Measurements from ENCODE around the gene ADCY4. TPM values are rescaled to one million over a fixed set of nuclear protein-coding genes. Genes with fewer than 3 reads are reported as not detected.

ADCY4 gene
- total RNA-seq, 1 donor from 2014 or later = 115 TPM

DNA sequence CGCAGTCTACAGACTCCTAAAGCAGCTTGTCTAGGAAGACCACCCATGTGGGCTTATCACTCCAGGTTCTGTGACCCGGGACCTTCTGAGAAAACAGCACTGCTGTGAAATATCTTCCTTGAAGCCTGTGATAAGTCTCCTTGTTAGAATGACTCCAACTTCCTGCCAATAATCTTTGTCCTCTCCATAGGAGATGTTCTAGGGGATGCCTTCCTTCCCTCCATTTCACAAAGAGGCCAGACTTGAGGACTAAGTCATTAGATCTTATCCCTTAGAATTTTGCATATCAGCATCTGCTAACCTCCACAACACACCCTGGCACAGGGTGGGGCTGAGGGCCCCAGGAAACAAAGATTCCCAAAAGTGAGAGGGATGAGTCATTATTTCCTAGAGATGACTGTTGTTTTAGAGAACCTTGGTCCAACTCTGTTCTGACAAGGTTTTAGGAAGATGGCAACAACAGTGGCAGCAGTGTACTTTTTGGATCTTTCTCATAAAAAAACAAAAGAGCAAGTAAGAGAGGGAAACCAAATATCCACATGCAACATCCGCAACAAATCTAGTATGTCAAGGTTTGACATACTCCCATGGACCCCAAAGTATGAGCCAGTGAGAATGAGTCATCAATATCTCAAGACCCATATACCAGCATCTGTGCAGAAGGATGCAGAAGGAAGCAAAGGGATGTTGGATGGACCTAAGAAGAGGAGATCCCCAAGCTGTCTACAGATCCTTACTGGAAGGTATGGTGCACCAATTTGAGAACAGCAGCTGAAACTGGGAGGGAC is 17.5 kb downstream of the ADCY4 start:
- no peak for DNase-seq (ENCODE audit: extremely low read depth, low read depth, low spot score)

GRCh38 chr14:24316597-24316950 is 18.3 kb downstream of the ADCY4 start:
- DNase-seq (ENCODE audit: extremely low read depth, low read depth, low spot score) = no peak

- DNase-seq (ENCODE audit: extremely low read depth, low read depth, low spot score) = no peak
Observed at GRCh38 chr14:24315807-24316596, 18.9 kb downstream of the ADCY4 start.

DNA sequence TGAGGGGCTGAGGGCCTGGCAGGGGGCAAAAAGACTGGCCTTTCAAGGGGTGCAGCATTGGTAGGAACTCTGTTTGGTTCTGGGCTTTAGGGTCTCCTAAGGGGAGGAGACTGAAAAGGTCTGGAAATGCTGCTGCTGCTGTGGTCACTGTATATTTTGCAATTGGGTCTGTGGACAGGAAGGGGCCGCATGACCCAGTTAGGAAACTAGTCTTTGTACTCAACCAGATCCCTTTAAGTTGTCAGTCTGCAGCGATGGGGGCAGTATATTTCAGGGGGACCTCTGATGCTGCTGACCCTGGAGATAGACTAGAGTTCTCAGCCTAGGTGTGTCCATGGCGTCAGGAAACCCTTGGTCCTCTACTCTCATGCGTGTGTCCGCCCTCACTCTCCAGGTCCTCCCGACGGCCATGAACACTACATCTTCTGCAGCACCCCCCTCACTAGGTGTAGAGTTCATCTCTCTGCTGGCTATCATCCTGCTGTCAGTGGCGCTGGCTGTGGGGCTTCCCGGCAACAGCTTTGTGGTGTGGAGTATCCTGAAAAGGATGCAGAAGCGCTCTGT is 19.5 kb downstream of the ADCY4 start:
- DNase-seq (ENCODE audit: extremely low read depth, low read depth, low spot score) = no peak

GRCh38 chr14:24314377-24315193 is 20.3 kb downstream of the ADCY4 start:
- no peak for DNase-seq (ENCODE audit: extremely low read depth, low read depth, low spot score)

- no peak for DNase-seq (ENCODE audit: extremely low read depth, low read depth, low spot score)
Observed at GRCh38 chr14:24313913-24314312, 21.0 kb downstream of the ADCY4 start.

GRCh38 chr14:24312736-24313507 is 21.9 kb downstream of the ADCY4 start:
- DNase-seq (ENCODE audit: extremely low read depth, low read depth, low spot score) = no peak

GRCh38 chr14:24311837-24312615 is 22.8 kb downstream of the ADCY4 start:
- DNase-seq (ENCODE audit: extremely low read depth, low read depth, low spot score) = no peak

DNA sequence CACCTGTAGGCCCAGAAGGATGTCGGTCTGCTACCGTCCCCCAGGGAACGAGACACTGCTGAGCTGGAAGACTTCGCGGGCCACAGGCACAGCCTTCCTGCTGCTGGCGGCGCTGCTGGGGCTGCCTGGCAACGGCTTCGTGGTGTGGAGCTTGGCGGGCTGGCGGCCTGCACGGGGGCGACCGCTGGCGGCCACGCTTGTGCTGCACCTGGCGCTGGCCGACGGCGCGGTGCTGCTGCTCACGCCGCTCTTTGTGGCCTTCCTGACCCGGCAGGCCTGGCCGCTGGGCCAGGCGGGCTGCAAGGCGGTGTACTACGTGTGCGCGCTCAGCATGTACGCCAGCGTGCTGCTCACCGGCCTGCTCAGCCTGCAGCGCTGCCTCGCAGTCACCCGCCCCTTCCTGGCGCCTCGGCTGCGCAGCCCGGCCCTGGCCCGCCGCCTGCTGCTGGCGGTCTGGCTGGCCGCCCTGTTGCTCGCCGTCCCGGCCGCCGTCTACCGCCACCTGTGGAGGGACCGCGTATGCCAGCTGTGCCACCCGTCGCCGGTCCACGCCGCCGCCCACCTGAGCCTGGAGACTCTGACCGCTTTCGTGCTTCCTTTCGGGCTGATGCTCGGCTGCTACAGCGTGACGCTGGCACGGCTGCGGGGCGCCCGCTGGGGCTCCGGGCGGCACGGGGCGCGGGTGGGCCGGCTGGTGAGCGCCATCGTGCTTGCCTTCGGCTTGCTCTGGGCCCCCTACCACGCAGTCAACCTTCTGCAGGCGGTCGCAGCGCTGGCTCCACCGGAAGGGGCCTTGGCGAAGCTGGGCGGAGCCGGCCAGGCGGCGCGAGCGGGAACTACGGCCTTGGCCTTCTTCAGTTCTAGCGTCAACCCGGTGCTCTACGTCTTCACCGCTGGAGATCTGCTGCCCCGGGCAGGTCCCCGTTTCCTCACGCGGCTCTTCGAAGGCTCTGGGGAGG is 23.9 kb downstream of the ADCY4 start, which contains the start of gene LTB4R:
TSS of gene LTB4R (plus strand) at position 857 of the 959 bp plus-strand sequence. CDS start 4,150 bp downstream, outside the sequence.
- no peak for DNase-seq (ENCODE audit: extremely low read depth, low read depth, low spot score)

DNA sequence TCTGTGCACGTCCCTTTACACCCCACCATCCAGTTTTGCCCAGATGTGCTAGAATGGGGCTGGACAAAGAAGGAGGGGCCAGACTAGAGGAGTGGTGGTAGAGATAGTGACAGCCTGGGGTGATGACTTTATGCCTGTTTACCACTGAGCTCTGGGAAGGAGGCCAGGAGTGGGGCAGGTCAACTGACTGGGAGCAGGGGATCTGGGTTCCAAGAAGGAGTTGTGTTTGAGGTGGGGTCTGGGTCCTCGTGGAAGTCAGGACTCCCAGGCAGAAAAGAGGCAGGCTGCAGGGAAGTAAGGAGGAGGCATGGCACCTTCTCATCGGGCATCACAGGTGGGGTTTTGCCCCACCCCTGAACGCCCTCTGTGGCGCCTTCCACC is 24.6 kb downstream of the ADCY4 start:
- DNase-seq (ENCODE audit: extremely low read depth, low read depth, low spot score) = no peak

DNA sequence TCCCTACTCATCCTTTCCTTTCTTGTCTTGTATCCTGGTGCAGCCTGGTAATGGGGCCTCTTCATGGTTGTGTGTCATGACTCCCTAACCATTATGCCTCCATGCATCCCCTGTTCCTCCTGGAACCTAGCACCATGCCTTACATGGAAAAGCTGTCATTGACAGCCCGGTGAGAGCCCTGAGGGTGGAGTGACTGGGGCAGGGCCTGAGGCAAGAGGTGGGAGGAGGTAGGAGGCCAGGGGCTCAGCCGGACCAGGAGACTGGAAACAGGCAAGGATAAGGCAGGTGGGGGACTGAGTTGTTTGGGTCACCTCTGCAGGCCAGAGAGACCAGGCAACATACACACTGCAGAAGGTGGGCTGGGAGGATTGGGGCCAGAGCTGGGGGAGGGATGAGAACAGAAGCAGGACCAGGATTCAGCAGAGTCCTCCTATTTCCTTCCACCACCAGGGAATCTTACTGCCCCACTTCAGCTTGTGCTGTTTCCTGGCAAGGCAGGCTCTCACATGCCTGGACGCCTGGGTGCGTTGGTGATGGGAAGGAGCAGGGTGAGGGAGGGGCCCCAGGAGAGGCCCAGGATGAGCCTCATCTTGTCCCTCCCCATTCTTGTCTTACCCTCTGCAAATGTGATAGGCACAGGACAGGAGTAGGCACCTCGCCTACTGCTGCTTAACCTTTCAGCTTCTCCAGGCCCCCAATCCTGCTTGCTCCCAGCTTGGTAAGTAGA is 25.2 kb downstream of the ADCY4 start, which contains the start of gene LTB4R2:
TSS of gene LTB4R2 (plus strand) at position 603 of the 727 bp plus-strand sequence. CDS start 525 bp downstream, outside the sequence.
- DNase-seq (ENCODE audit: extremely low read depth, low read depth, low spot score) = no peak

DNA sequence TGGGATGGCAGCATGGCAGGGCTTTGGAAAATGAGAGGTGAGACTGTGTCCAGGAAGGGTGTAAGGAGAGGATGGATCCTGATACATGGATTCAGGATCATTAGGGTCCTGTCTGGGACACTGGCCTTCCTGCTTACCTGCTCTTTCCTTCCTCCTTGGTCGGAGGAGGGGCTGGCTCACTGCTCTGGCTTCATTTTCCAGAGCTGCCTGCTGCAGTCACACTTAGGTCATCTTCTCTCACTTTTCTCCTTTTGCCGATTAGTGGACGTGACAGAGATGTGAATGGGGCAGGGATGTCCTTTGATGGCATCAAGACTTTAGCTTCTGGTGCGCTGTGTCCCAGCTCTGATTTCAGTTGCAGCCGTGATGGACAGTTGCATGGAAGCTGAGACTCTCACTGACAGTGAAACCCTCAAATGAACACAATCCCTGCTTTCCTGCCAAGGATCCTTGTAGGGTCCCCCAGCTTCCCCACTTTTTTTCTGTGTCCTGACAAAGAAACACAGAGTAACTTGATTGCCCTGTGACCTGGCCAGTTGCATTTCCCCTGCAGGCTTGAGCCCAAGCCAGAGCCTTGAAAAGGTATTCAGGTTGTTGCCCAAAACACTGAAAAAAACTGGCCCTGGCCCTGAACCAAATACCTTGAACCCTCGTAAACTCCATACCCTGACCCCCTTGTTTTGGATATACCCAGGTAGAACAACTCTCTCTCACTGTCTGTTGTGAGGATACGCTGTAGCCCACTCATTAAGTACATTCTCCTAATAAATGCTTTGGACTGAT is 26.3 kb downstream of the ADCY4 start:
- DNase-seq (ENCODE audit: extremely low read depth, low read depth, low spot score) = no peak

- DNase-seq (ENCODE audit: extremely low read depth, low read depth, low spot score) = no peak
Observed at GRCh38 chr14:24307575-24308341, 27.1 kb downstream of the ADCY4 start, which contains the start of gene CIDEB. CIDEB (minus strand) TSS chr14:24307977; CDS start chr14:24307858, 119 bp downstream.

DNA sequence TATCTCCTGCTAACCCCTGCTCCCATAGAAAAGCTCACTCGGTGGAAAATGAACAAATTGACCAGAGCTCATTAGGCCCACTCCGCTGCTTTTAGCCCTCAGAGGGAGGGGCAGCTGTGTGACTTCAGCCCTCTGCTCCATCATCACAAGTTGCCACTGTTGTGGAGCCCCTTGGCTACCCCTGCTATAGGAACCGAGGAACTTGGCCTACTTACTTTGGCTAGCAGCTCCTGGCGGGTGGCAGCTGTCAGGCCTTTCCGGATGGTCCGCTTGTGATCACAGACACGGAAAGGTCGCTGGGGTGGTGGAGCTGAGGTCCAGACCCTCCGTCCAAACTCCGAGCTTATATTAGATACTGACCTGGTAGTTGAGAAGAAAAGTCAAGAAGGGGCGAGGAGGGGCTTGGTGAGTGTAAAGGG is 27.7 kb downstream of the ADCY4 start:
- DNase-seq (ENCODE audit: extremely low read depth, low read depth, low spot score) = no peak

GRCh38 chr14:24304019-24304387 is 30.9 kb downstream of the ADCY4 start:
- no peak for DNase-seq (ENCODE audit: extremely low read depth, low read depth, low spot score)
